K562 (cell line): ENCODE data around the gene STRN3. TPM values are rescaled to one million over a fixed set of nuclear protein-coding genes. Genes with fewer than 3 reads are reported as not detected.

Experiments
- ATAC-seq: fragments of 200-7000 bp; cut with Tn5 transposase; 3 replicates; pipeline ENCODE4 v1.9.1; 2020; ENCODE audit warnings: moderate library complexity
- BruUV-seq: library from RNA; stranded (reverse); fragments of 400-500 nt; replicated peaks from 2 replicates; lab custom pipeline; 2021; lab: Mats Ljungman, UMichigan
- CTCF ChIA-PET: fragments of 300-600 bp; formaldehyde crosslinking; extraction: SDS; loops from one replicate; lab custom pipeline; 2021; ENCODE audit warnings: low intra/inter-chr PET ratio; lab: Yijun Ruan, JAX
- POLR2A ChIA-PET: fragments of 300-600, 350-650 bp; sonication (Branson Sonifier 250); formaldehyde crosslinking; extraction: SDS; loops from one replicate; lab custom pipeline; 2021; ENCODE audit warnings: antibody characterized with exemption, inconsistent platforms; lab: Yijun Ruan, JAX
- DNase-seq, 4 experiments: peaks; one replicate each; pipeline versions ENCODE4 v3.0.0 to v3.0.0-alpha.2; 2011 to 2018; ENCODE audit warnings: low spot score in 3 of 4, mixed read lengths in 3 of 4; ENCODE audit errors: extremely low read depth in 1 of 4
- FAIRE-seq: peaks from 2 replicates; lab custom pipeline; 2011; peaks lifted over from hg19 to GRCh38; lab: Jason Lieb, UNC
- H2AFZ ChIP-seq: 2 replicates; pipeline ENCODE4 v1.6.0; 2011; ENCODE audit warnings: low read depth, low read length, control low read depth, inconsistent platforms
- H3K27ac ChIP-seq: fragments of 200-600 bp; 3 replicates; pipeline ENCODE4 v1.8.0; 2011; ENCODE audit warnings: low read depth, mild to moderate bottlenecking, control low read depth, inconsistent platforms, low read length, moderate library complexity, mixed read lengths; ENCODE audit errors: extremely low read depth
- H3K27me3 ChIP-seq, 2 experiments: fragments of 300-600 bp in 1 of 2; 2 replicates in 1 of 2; 3 replicates in 1 of 2; pipeline versions ENCODE4 v1.6.0 to v1.8.0; 2011; ENCODE audit warnings: inconsistent platforms in 2 of 2, low read length in 2 of 2, mild to moderate bottlenecking in 1 of 2, mixed read lengths in 1 of 2, moderate library complexity in 1 of 2; ENCODE audit not compliant: control insufficient read depth in 2 of 2, insufficient read depth in 2 of 2
- H3K36me3 ChIP-seq: fragments of 300-600 bp; 3 replicates; pipeline ENCODE4 v1.8.0; 2011; ENCODE audit warnings: mild to moderate bottlenecking, low read length, inconsistent platforms; ENCODE audit not compliant: control insufficient read depth, insufficient read depth
- H3K4me1 ChIP-seq, 2 experiments: fragments of 200-600 bp in 1 of 2; replicated peaks in 1 of 2; 2 replicates in 1 of 2; 3 replicates in 1 of 2; pipeline versions ENCODE4 v1.5.1 to v1.8.0; 2011; ENCODE audit warnings: inconsistent platforms in 2 of 2, low read length in 2 of 2, mild to moderate bottlenecking in 1 of 2, mixed read lengths in 1 of 2, moderate library complexity in 1 of 2; ENCODE audit not compliant: control insufficient read depth in 2 of 2, insufficient read depth in 2 of 2
- H3K4me2 ChIP-seq: 2 replicates; pipeline ENCODE4 v1.6.1; 2011; ENCODE audit warnings: low read length, control low read depth, inconsistent platforms, mixed read lengths; ENCODE audit not compliant: insufficient read depth
- H3K4me3 ChIP-seq: fragments of 200-600 bp; sonication (generic), shearing (Covaris generic); 2 replicates; pipeline ENCODE4 v1.5.1; 2016; ENCODE audit warnings: control low read depth, inconsistent platforms
- H3K79me2 ChIP-seq: fragments of 200-600 bp; 3 replicates; pipeline ENCODE4 v1.8.0; 2011; ENCODE audit warnings: low read length, inconsistent platforms; ENCODE audit not compliant: control insufficient read depth, insufficient read depth
- H3K9ac ChIP-seq, 2 experiments: 2 replicates each; pipeline versions ENCODE4 v1.6.0 to v1.6.1; 2011; ENCODE audit warnings: low read depth in 2 of 2, low read length in 2 of 2, control low read depth in 1 of 2, inconsistent platforms in 1 of 2, mild to moderate bottlenecking in 1 of 2, mixed read lengths in 1 of 2; ENCODE audit not compliant: insufficient read depth in 1 of 2
- H3K9me1 ChIP-seq: one replicate; pipeline ENCODE4 v1.6.0; 2011; ENCODE audit warnings: inconsistent platforms, mild to moderate bottlenecking, low read length, moderate library complexity; ENCODE audit not compliant: control insufficient read depth, insufficient read depth
- H3K9me3 ChIP-seq: replicated peaks from 2 replicates; pipeline ENCODE4 v1.5.1; 2011; ENCODE audit warnings: low read depth, low read length, inconsistent platforms; ENCODE audit not compliant: control insufficient read depth, insufficient read depth
- H4K20me1 ChIP-seq: replicated peaks from 2 replicates; pipeline ENCODE4 v1.6.1; 2011; ENCODE audit warnings: low read length, inconsistent platforms, mixed read lengths; ENCODE audit not compliant: control insufficient read depth, insufficient read depth
- ATF3 ChIP-seq, 2 experiments: fragments of 450-650 bp in 1 of 2; sonication (generic) in 1 of 2; formaldehyde crosslinking in 1 of 2; IDR thresholded peaks in 1 of 2; conservative IDR thresholded peaks in 1 of 2; 2 replicates each; pipeline versions ENCODE4 v1.6.1 to v1.8.1; 2016 to 2023; ENCODE audit warnings: mild to moderate bottlenecking in 2 of 2, moderate library complexity in 2 of 2, inconsistent platforms in 1 of 2, missing genetic modification reagents in 1 of 2
- CEBPG ChIP-seq, 3 experiments: fragments of 200-800 bp in 1 of 3; sonication (Bioruptor generic) in 1 of 3; sonication (generic) in 1 of 3; formaldehyde crosslinking in 1 of 3; IDR thresholded peaks in 2 of 3; conservative IDR thresholded peaks in 1 of 3; 2 replicates each; pipeline versions ENCODE4 v1.6.1 to v1.8.0; 2016 to 2022; ENCODE audit warnings: missing compliant biosample characterization in 2 of 3, missing genetic modification characterization in 2 of 3, mild to moderate bottlenecking in 1 of 3, missing genetic modification reagents in 1 of 3
- IRF1 ChIP-seq: sonication (generic); formaldehyde crosslinking; IDR thresholded peaks from 2 replicates; pipeline ENCODE4 v1.8.0; 2022; ENCODE audit warnings: missing genetic modification reagents, mild to moderate bottlenecking, borderline replicate concordance
- KDM1A ChIP-seq, 2 experiments: fragments of 450-650 bp; IDR thresholded peaks; 2 replicates each; pipeline ENCODE4 v1.6.1; 2016; ENCODE audit warnings: mild to moderate bottlenecking in 2 of 2
- MEF2A ChIP-seq: IDR thresholded peaks from 2 replicates; pipeline ENCODE4 v1.6.1; 2011; ENCODE audit warnings: low read depth, mild to moderate bottlenecking, low read length, moderate library complexity; ENCODE audit not compliant: control insufficient read depth
- TAF1 ChIP-seq: IDR thresholded peaks from 2 replicates; pipeline ENCODE4 v1.6.1; 2011; ENCODE audit warnings: mild to moderate bottlenecking, low read length, moderate library complexity; ENCODE audit not compliant: insufficient read depth, control insufficient read depth, severe bottlenecking; ENCODE audit errors: extremely low read depth
- ZZZ3 ChIP-seq: fragments of 450-650 bp; IDR thresholded peaks from 2 replicates; pipeline ENCODE4 v1.6.1; 2016; ENCODE audit warnings: antibody characterized with exemption, mild to moderate bottlenecking, moderate library complexity
- WGBS: fragments of 100-300 bp; shearing (Covaris generic); methylation state at CpG from one replicate; pipeline ENCODE4 v1.1.6; 2016; ENCODE audit warnings: low coverage, mixed read lengths; ENCODE audit not compliant: insufficient coverage; ENCODE audit errors: missing lambda C conversion rate; 5-methylcytosine and 5-hydroxymethylcytosine counted together
- in situ Hi-C: fragments of 300-500 bp; cut with MboI; formaldehyde crosslinking; loops from 4 replicates; pipeline ENCODE4 v1.15.0; 2018; ENCODE audit warnings: inconsistent platforms, mixed read lengths
- intact Hi-C: fragments of 100-400 bp; cut with micrococcal nuclease; formaldehyde crosslinking; loops from 2 replicates; pipeline ENCODE4 v1.14.2; 2022
- polyA plus RNA-seq, 8 experiments: library from polyadenylated mRNA; depleted of rRNA in 4 of 8; stranded (reverse) in 5 of 8; unstranded in 3 of 8; fragments of >200 nt; fragmentation: Nextera tagmentation in 2 of 8; fragmentation: Illumina TruSeq in 1 of 8; extraction: Ambion mirVana in 2 of 8; extraction: Trizol in 1 of 8; gene quantifications; 2 replicates each; pipeline versions ENCODE4 v1.2.1 to v1.2.3, GENCODE V29; 2011 to 2014; ENCODE audit warnings: inconsistent platforms in 1 of 8, missing spikeins in 1 of 8
- total RNA-seq, 7 experiments: library from RNA; depleted of rRNA in 6 of 7; stranded (reverse); fragments of >200 nt in 6 of 7; fragmentation: Illumina TruSeq in 2 of 7; extraction: Trizol in 2 of 7; gene quantifications; 2 replicates each; pipeline versions ENCODE4 v1.2.1 to v1.2.3, GENCODE V29; 2011 to 2021; ENCODE audit warnings: low replicate concordance in 1 of 7
- TF ChIP-seq, protein P1 (sequence below): fragments of 450-650 bp; formaldehyde crosslinking; IDR thresholded peaks from 2 replicates; pipeline ENCODE4 v1.4.0; 2020; ENCODE audit warnings: mild to moderate bottlenecking, moderate library complexity
- TF ChIP-seq, protein P2 (sequence below), 2 experiments: IDR thresholded peaks in 1 of 2; conservative IDR thresholded peaks in 1 of 2; 2 replicates each; pipeline ENCODE4 v1.6.1; 2016; ENCODE audit warnings: low read depth in 2 of 2, mild to moderate bottlenecking in 1 of 2, missing compliant biosample characterization in 1 of 2, missing genetic modification characterization in 1 of 2, moderate library complexity in 1 of 2
- TF ChIP-seq, protein P3 (sequence below): fragments of 450-650 bp; conservative IDR thresholded peaks from 2 replicates; pipeline ENCODE4 v1.6.1; 2016; ENCODE audit warnings: missing genetic modification characterization, low read depth, mild to moderate bottlenecking, control low read depth, missing compliant biosample characterization

The STRN3 gene
- total and polyA plus RNA-seq, 9 of the 15 experiments (the other 6 are each of a cell fraction or from before 2014, with no cell fraction given): 5.9 to 29.1 (median 16.0) TPM

- TF ChIP-seq, protein P1, sequence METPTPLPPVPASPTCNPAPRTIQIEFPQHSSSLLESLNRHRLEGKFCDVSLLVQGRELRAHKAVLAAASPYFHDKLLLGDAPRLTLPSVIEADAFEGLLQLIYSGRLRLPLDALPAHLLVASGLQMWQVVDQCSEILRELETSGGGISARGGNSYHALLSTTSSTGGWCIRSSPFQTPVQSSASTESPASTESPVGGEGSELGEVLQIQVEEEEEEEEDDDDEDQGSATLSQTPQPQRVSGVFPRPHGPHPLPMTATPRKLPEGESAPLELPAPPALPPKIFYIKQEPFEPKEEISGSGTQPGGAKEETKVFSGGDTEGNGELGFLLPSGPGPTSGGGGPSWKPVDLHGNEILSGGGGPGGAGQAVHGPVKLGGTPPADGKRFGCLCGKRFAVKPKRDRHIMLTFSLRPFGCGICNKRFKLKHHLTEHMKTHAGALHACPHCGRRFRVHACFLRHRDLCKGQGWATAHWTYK: no peak
- TF ChIP-seq TAF1 (no peak), IRF1 (CRISPR knock-in tag) (no peak), MEF2A (no peak)
Observed at GRCh38 chr14:30882431-30882830, 143.7 kb downstream of the STRN3 start (continued).

DNA sequence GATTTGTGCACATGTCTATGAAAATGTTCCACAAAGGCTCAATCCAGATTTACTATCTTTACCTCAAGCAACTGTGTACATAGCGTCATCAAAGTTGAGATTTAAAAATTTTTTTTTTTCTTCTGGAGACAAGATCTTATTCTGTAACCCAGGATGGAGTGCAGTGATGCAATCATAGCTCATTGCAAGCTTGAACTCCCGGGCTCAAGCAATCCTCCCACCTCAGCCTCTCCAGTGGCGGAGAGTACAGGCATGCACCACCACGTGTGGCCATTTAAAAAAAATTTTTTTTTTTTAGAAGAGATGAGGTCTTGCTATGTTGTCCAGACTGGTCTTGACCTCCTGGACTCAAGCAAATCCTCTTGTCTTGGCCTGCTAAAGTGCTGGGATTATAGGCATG, 149.5 kb downstream of the STRN3 start:
- ATAC-seq (no peak), FAIRE-seq (no peak), DNase-seq (no peak)
- in situ Hi-C loops (no loop called here), intact Hi-C loops (no loop called here)
- H3K9me3 ChIP-seq: no peaks in the 10 kb centered on the region
- no peak overlapping the region for H3K27ac ChIP-seq
- no peaks in the 10 kb centered on the region for H3K9me1 ChIP-seq
- 15% methylated on average over 3 of the region's 4 CpGs for WGBS
- H2AFZ ChIP-seq: no peak overlapping the region
- peak overlapping the region; percentile 70; the same call in 1 of the 2 replicates for H3K4me3 ChIP-seq
- no TSS peak for BruUV-seq
- H3K27me3 ChIP-seq: no peaks in the 10 kb centered on the region
- ChIA-PET POLR2A (no interaction called here), CTCF (no interaction called here)
- H3K4me1 ChIP-seq: peaks cover 15 to 22% of the 10 kb centered on the region in 2 experiments; a peak in 4 of 5 replicates
- no peaks in the 10 kb centered on the region for H4K20me1 ChIP-seq
- H3K9ac ChIP-seq: no peak overlapping the region
- H3K79me2 ChIP-seq: peaks cover 36% of the 10 kb centered on the region
- H3K36me3 ChIP-seq: peaks cover 49% of the 10 kb centered on the region
- H3K4me2 ChIP-seq: no peak overlapping the region
- peak; percentile 84 for TF ChIP-seq ATF3 (IDR thresholded peaks at IDR 0.05)
- TF ChIP-seq ATF3 (CRISPR knock-in tag; conservative IDR thresholded peaks at IDR 0.05): no peak
- peak in 1 of 2 experiments; percentile 34; a peak in 1 of 4 replicates for TF ChIP-seq KDM1A (IDR thresholded peaks at IDR 0.05)
- TF ChIP-seq, protein P2, sequence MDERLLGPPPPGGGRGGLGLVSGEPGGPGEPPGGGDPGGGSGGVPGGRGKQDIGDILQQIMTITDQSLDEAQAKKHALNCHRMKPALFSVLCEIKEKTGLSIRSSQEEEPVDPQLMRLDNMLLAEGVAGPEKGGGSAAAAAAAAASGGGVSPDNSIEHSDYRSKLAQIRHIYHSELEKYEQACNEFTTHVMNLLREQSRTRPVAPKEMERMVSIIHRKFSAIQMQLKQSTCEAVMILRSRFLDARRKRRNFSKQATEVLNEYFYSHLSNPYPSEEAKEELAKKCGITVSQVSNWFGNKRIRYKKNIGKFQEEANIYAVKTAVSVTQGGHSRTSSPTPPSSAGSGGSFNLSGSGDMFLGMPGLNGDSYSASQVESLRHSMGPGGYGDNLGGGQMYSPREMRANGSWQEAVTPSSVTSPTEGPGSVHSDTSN (CRISPR knock-in tag; IDR thresholded peaks at IDR 0.05; ENCODE audit: low read depth): no peak
- TF ChIP-seq, protein P2 (tag; conservative IDR thresholded peaks at IDR 0.05; ENCODE audit: low read depth): no peak
- no peak for TF ChIP-seq ZZZ3
- peak; percentile 60; the same call in 1 of the 2 replicates for TF ChIP-seq CEBPG (CRISPR knock-in tag; IDR thresholded peaks at IDR 0.05)
- peak; percentile 49 to 63; a peak in 2 of 4 replicates for TF ChIP-seq CEBPG (tag; conservative IDR thresholded peaks at IDR 0.05 in 1 of 2, IDR thresholded peaks at IDR 0.05 in 1 of 2)
- TF ChIP-seq, protein P3, sequence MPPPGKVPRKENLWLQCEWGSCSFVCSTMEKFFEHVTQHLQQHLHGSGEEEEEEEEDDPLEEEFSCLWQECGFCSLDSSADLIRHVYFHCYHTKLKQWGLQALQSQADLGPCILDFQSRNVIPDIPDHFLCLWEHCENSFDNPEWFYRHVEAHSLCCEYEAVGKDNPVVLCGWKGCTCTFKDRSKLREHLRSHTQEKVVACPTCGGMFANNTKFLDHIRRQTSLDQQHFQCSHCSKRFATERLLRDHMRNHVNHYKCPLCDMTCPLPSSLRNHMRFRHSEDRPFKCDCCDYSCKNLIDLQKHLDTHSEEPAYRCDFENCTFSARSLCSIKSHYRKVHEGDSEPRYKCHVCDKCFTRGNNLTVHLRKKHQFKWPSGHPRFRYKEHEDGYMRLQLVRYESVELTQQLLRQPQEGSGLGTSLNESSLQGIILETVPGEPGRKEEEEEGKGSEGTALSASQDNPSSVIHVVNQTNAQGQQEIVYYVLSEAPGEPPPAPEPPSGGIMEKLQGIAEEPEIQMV (tag): no peak
